ENCODE data around the gene SGCD.

The SGCD gene

DNA sequence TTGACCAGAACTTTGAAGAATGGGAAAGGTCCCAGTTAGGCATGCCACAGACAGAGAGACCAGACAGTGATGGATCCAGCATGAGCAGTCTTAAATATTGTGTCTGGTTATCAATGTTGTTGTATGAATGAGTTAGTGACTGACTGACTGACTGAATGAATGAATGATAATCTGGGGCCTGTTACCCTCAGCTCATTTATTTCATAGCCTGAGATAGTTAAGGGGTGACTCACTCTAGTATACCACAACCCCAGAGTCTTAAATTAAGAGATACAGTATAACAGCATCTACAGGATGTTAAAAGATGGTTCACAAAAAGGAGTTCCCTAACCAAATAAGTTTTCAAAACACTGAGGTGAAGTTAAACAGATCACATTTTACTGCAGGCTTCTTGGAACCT, 133.5 kb downstream of the SGCD start:
- H4K5ac ChIP-seq (ENCODE audit: low read length): no peak overlapping the region
- no peak overlapping the region for H2BK5ac ChIP-seq (ENCODE audit: low read length)
- H3K79me2 ChIP-seq (ENCODE audit: control insufficient read depth, insufficient read depth, low read length): no peaks in the 10 kb centered on the region
- no peaks in the 10 kb centered on the region for H3K4me1 ChIP-seq (ENCODE audit: control insufficient read depth, low read depth, low read length)
- H3K9ac ChIP-seq (ENCODE audit: low read length): no peak overlapping the region
- H2BK15ac ChIP-seq (replicated peaks; ENCODE audit: low read depth): no peak overlapping the region
- H2AK5ac ChIP-seq (ENCODE audit: low read length): no peak overlapping the region
- H3K36me3 ChIP-seq (ENCODE audit: control insufficient read depth, insufficient read depth, low read length): no peaks in the 10 kb centered on the region
- no peak for DNase-seq
- no peaks in the 10 kb centered on the region for H3K27me3 ChIP-seq (ENCODE audit: insufficient read depth, low read length, poor library complexity)
- H2BK120ac ChIP-seq (ENCODE audit: low read depth, low read length): no peak overlapping the region
- no peak overlapping the region for H3K4me3 ChIP-seq (ENCODE audit: low read length)
- no peak overlapping the region for H3K4ac ChIP-seq (ENCODE audit: low read depth, low read length)
- no peak overlapping the region for H3K27ac ChIP-seq (ENCODE audit: low read depth, low read length)
- H4K8ac ChIP-seq (ENCODE audit: low read depth, low read length): no peak overlapping the region
- H3K23ac ChIP-seq (ENCODE audit: low read length): no peak overlapping the region
- no peak overlapping the region for H3K18ac ChIP-seq (ENCODE audit: low read length)
- H3K56ac ChIP-seq (ENCODE audit: low read length): no peak overlapping the region
- H3K4me2 ChIP-seq (ENCODE audit: low read length): no peak overlapping the region
- no peaks in the 10 kb centered on the region for H3K79me1 ChIP-seq (ENCODE audit: low read length)

DNA sequence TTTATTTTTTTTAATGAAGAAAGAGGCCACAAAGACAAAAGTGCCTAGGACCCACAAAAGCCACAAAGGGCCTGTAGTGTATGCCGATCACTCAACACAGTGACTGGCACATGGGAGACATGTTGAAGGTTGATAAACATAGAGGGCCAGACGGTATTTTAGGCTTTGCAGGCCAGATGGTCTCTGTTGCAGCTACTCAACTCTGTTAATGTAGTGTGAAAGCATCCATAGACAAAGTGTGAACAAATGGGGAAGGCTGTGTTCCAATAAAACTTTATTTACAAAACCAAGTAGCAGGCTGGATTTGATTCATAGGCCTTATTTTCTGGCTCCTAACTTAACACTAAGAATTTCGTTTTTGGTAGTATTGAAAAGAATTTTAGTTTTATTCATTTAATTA, 139.9 kb downstream of the SGCD start:
- Histone ChIP-seq H3K27ac (ENCODE audit: low read depth, low read length) (no peak overlapping the region), H3K18ac (ENCODE audit: low read length) (no peak overlapping the region), H3K27me3 (ENCODE audit: insufficient read depth, low read length, poor library complexity) (no peaks in the 10 kb centered on the region), H3K4ac (ENCODE audit: low read depth, low read length) (no peak overlapping the region), H2AK5ac (ENCODE audit: low read length) (no peak overlapping the region), H3K79me1 (ENCODE audit: low read length) (no peaks in the 10 kb centered on the region), H3K9ac (ENCODE audit: low read length) (no peak overlapping the region), H4K8ac (ENCODE audit: low read depth, low read length) (no peak overlapping the region), H3K23ac (ENCODE audit: low read length) (no peak overlapping the region), H3K79me2 (ENCODE audit: control insufficient read depth, insufficient read depth, low read length) (no peaks in the 10 kb centered on the region), H3K4me3 (ENCODE audit: low read length) (no peak overlapping the region), H2BK15ac (replicated peaks; ENCODE audit: low read depth) (no peak overlapping the region), H3K4me1 (ENCODE audit: control insufficient read depth, low read depth, low read length) (no peaks in the 10 kb centered on the region), H2BK120ac (ENCODE audit: low read depth, low read length) (no peak overlapping the region), H4K5ac (ENCODE audit: low read length) (no peak overlapping the region), H2BK5ac (ENCODE audit: low read length) (no peak overlapping the region), H3K4me2 (ENCODE audit: low read length) (no peak overlapping the region), H3K36me3 (ENCODE audit: control insufficient read depth, insufficient read depth, low read length) (no peaks in the 10 kb centered on the region), H3K56ac (ENCODE audit: low read length) (no peak overlapping the region)
- no peak for DNase-seq
- no CpG with 5 or more reads among the region's 3 CpGs for WGBS (ENCODE audit: extremely low coverage, insufficient coverage, low lambda C conversion rate)

DNA sequence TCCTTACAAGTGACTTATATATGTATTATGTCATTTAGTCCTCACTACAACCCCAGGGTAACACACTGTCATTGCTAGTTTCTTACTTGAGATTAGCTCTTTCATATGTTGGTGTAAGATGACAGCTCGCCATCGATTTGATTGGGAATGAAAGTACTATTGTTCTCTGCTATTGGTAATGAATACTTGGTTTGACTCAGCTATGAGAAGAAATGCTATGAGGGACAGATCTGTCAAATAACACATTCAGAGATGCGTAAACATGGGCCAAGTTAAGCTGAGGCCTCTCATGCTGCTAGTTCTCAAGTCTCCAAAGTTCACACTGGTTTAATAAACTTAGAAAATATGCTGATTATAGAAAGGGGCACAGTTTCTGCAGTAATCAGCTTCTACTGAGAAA, 142.7 kb downstream of the SGCD start:
- Histone ChIP-seq H3K23ac (ENCODE audit: low read length) (no peak overlapping the region), H3K27me3 (ENCODE audit: insufficient read depth, low read length, poor library complexity) (no peaks in the 10 kb centered on the region), H3K27ac (ENCODE audit: low read depth, low read length) (no peak overlapping the region), H3K4me1 (ENCODE audit: control insufficient read depth, low read depth, low read length) (no peaks in the 10 kb centered on the region), H2BK120ac (ENCODE audit: low read depth, low read length) (no peak overlapping the region), H3K9ac (ENCODE audit: low read length) (no peak overlapping the region), H3K79me1 (ENCODE audit: low read length) (no peaks in the 10 kb centered on the region), H2AK5ac (ENCODE audit: low read length) (no peak overlapping the region), H3K56ac (ENCODE audit: low read length) (no peak overlapping the region), H4K8ac (ENCODE audit: low read depth, low read length) (no peak overlapping the region), H2BK5ac (ENCODE audit: low read length) (no peak overlapping the region), H4K5ac (ENCODE audit: low read length) (no peak overlapping the region), H3K4me2 (ENCODE audit: low read length) (no peak overlapping the region), H3K4ac (ENCODE audit: low read depth, low read length) (no peak overlapping the region), H3K4me3 (ENCODE audit: low read length) (no peak overlapping the region), H2BK15ac (replicated peaks; ENCODE audit: low read depth) (no peak overlapping the region), H3K18ac (ENCODE audit: low read length) (no peak overlapping the region), H3K36me3 (ENCODE audit: control insufficient read depth, insufficient read depth, low read length) (no peaks in the 10 kb centered on the region), H3K79me2 (ENCODE audit: control insufficient read depth, insufficient read depth, low read length) (no peaks in the 10 kb centered on the region)
- no CpG with 5 or more reads among the region's 3 CpGs for WGBS (ENCODE audit: extremely low coverage, insufficient coverage, low lambda C conversion rate)
- DNase-seq: no peak

DNA sequence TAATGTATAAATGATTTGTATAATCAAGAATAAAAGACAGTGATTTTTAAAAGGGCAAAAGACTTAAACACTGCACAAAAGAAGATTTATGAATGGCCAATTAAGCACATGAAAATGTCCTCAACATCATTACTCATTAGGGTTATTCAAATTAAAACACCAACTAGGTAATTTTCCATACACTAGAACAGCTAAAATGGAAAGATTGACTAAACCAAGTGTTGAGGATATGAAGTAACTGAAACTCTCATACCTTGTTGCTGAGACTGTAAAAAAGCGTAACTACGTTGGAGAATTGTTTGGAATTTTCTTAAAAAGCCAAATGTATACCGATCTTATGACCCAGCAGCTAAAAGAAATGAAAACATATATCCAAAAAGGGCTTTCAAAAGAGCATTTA, 144.9 kb downstream of the SGCD start:
- no CpG with 5 or more reads among the region's 3 CpGs for WGBS (ENCODE audit: extremely low coverage, insufficient coverage, low lambda C conversion rate)
- no peak overlapping the region for H3K4me2 ChIP-seq (ENCODE audit: low read length)
- no peak overlapping the region for H3K56ac ChIP-seq (ENCODE audit: low read length)
- H2BK5ac ChIP-seq (ENCODE audit: low read length): no peak overlapping the region
- no peak overlapping the region for H2BK120ac ChIP-seq (ENCODE audit: low read depth, low read length)
- H3K4me1 ChIP-seq (ENCODE audit: control insufficient read depth, low read depth, low read length): peaks cover 1% of the 10 kb centered on the region
- H3K4me3 ChIP-seq (ENCODE audit: low read length): no peak overlapping the region
- no peak overlapping the region for H3K9ac ChIP-seq (ENCODE audit: low read length)
- no peak overlapping the region for H4K5ac ChIP-seq (ENCODE audit: low read length)
- H4K8ac ChIP-seq (ENCODE audit: low read depth, low read length): no peak overlapping the region
- no peak overlapping the region for H2BK15ac ChIP-seq (replicated peaks; ENCODE audit: low read depth)
- no peaks in the 10 kb centered on the region for H3K36me3 ChIP-seq (ENCODE audit: control insufficient read depth, insufficient read depth, low read length)
- H3K4ac ChIP-seq (ENCODE audit: low read depth, low read length): no peak overlapping the region
- H3K79me1 ChIP-seq (ENCODE audit: low read length): no peaks in the 10 kb centered on the region
- H3K18ac ChIP-seq (ENCODE audit: low read length): no peak overlapping the region
- no peak for DNase-seq
- H3K79me2 ChIP-seq (ENCODE audit: control insufficient read depth, insufficient read depth, low read length): no peaks in the 10 kb centered on the region
- H3K27ac ChIP-seq (ENCODE audit: low read depth, low read length): no peak overlapping the region
- H3K23ac ChIP-seq (ENCODE audit: low read length): no peak overlapping the region
- no peak overlapping the region for H2AK5ac ChIP-seq (ENCODE audit: low read length)
- H3K27me3 ChIP-seq (ENCODE audit: insufficient read depth, low read length, poor library complexity): no peaks in the 10 kb centered on the region

DNA sequence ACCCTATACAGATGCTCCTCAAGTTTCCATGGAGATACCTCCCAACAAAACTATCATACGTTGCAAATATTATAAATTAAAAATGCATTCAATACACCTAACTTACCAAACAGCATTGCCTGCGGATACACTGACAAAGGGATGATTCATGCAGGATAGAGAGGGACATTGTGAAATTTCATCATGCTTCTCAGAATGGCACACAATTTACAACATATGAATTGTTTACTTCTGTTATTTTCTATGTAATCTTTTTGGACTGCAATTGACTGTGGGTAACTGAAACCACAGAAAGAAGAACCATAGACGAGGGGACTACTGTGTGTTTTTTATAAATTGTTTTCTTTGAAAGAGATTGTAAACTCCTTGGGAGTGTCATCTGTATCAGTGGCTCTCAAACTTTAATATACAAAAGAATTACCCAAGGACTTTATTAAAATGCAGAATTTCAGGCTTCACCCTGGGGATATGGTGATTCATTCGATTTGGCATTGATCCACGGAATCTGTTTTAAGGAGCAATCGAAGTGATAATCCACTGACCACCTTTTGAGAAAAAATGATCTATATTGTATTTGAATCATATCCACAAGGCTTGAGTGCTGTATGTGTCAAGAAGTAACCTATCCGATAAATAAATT, 146.4 kb downstream of the SGCD start:
- no CpG with 5 or more reads among the region's 7 CpGs for WGBS (ENCODE audit: extremely low coverage, insufficient coverage, low lambda C conversion rate)

DNA sequence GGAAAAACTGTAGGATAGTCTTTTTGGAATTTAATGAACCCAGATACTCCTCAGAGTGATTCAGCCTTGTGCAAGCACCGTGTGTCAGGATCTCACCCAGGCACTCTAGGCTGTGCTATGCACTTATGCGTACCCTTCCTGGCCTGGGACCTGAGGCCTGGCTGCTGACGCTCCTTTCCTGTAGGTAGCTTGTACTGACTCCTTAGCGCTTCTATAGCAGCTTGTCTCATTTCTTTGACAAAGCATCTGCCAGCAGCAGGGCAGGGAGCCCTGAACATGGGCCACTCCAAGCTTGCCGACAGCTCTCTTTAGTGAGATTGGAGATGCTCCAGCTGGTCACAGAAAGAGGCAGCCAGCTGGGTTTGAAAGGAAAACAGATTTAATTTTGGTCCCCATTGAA, 147.3 kb downstream of the SGCD start:
- Histone ChIP-seq H3K4me1 (ENCODE audit: control insufficient read depth, low read depth, low read length) (peaks cover 1% of the 10 kb centered on the region), H3K23ac (ENCODE audit: low read length) (no peak overlapping the region), H2BK5ac (ENCODE audit: low read length) (no peak overlapping the region), H3K36me3 (ENCODE audit: control insufficient read depth, insufficient read depth, low read length) (no peaks in the 10 kb centered on the region), H4K8ac (ENCODE audit: low read depth, low read length) (no peak overlapping the region), H3K4me3 (ENCODE audit: low read length) (no peak overlapping the region), H2BK120ac (ENCODE audit: low read depth, low read length) (no peak overlapping the region), H2BK15ac (replicated peaks; ENCODE audit: low read depth) (no peak overlapping the region), H3K56ac (ENCODE audit: low read length) (no peak overlapping the region), H3K79me2 (ENCODE audit: control insufficient read depth, insufficient read depth, low read length) (no peaks in the 10 kb centered on the region), H3K79me1 (ENCODE audit: low read length) (no peaks in the 10 kb centered on the region), H3K4ac (ENCODE audit: low read depth, low read length) (no peak overlapping the region), H3K4me2 (ENCODE audit: low read length) (no peak overlapping the region), H3K27me3 (ENCODE audit: insufficient read depth, low read length, poor library complexity) (no peaks in the 10 kb centered on the region), H2AK5ac (ENCODE audit: low read length) (no peak overlapping the region), H3K18ac (ENCODE audit: low read length) (no peak overlapping the region), H4K5ac (ENCODE audit: low read length) (no peak overlapping the region), H3K27ac (ENCODE audit: low read depth, low read length) (no peak overlapping the region), H3K9ac (ENCODE audit: low read length) (no peak overlapping the region)
- DNase-seq: no peak
- WGBS (ENCODE audit: extremely low coverage, insufficient coverage, low lambda C conversion rate): no CpG with 5 or more reads among the region's 5 CpGs

More for the DNA sequence above, 146.4 kb downstream of the SGCD start:
- H3K27ac ChIP-seq (ENCODE audit: low read depth, low read length): no peak overlapping the region
- no peak overlapping the region for H2AK5ac ChIP-seq (ENCODE audit: low read length)
- no peaks in the 10 kb centered on the region for H3K36me3 ChIP-seq (ENCODE audit: control insufficient read depth, insufficient read depth, low read length)
- no peaks in the 10 kb centered on the region for H3K79me2 ChIP-seq (ENCODE audit: control insufficient read depth, insufficient read depth, low read length)
- no peaks in the 10 kb centered on the region for H3K79me1 ChIP-seq (ENCODE audit: low read length)
- H3K18ac ChIP-seq (ENCODE audit: low read length): no peak overlapping the region
- no peaks in the 10 kb centered on the region for H3K27me3 ChIP-seq (ENCODE audit: insufficient read depth, low read length, poor library complexity)
- no peak overlapping the region for H3K23ac ChIP-seq (ENCODE audit: low read length)
- no peak overlapping the region for H4K5ac ChIP-seq (ENCODE audit: low read length)
- H3K4me2 ChIP-seq (ENCODE audit: low read length): no peak overlapping the region
- H3K9ac ChIP-seq (ENCODE audit: low read length): no peak overlapping the region
- no peak overlapping the region for H3K4ac ChIP-seq (ENCODE audit: low read depth, low read length)
- H3K4me3 ChIP-seq (ENCODE audit: low read length): no peak overlapping the region
- H3K4me1 ChIP-seq (ENCODE audit: control insufficient read depth, low read depth, low read length): peaks cover 1% of the 10 kb centered on the region
- no peak overlapping the region for H3K56ac ChIP-seq (ENCODE audit: low read length)
- H2BK120ac ChIP-seq (ENCODE audit: low read depth, low read length): no peak overlapping the region
- DNase-seq: no peak
- H2BK5ac ChIP-seq (ENCODE audit: low read length): no peak overlapping the region
- H4K8ac ChIP-seq (ENCODE audit: low read depth, low read length): no peak overlapping the region
- H2BK15ac ChIP-seq (replicated peaks; ENCODE audit: low read depth): no peak overlapping the region
